K562 (cell line): ENCODE measurements around the gene TRAF5. TPM values are rescaled to one million over a fixed set of nuclear protein-coding genes. Genes with fewer than 3 reads are reported as not detected.

Source experiments
- BMI1 ChIP-seq: fragments of 150-350 bp; IDR thresholded peaks from 2 replicates; pipeline ENCODE4 v1.6.1; 2014; ENCODE audit warnings: low read length
- CBX8 ChIP-seq: fragments of 200-600 bp; sonication (generic); IDR thresholded peaks from 2 replicates; pipeline ENCODE4 v1.6.1; 2012; ENCODE audit warnings: borderline replicate concordance, mixed run types, low read depth, mild to moderate bottlenecking, moderate library complexity, mixed read lengths, low read length, control low read depth, inconsistent platforms; ENCODE audit not compliant: poor library complexity, severe bottlenecking; ENCODE audit errors: extremely low read depth
- ESRRB ChIP-seq: fragments of 250-450 bp; sonication (Bioruptor Pico); IDR thresholded peaks from 2 replicates; pipeline ENCODE4 v1.5.0; 2020; ENCODE audit warnings: mild to moderate bottlenecking, moderate library complexity, borderline replicate concordance
- FOXA1 ChIP-seq: fragments of 450-650 bp; IDR thresholded peaks from 2 replicates; pipeline ENCODE4 v1.6.1; 2016; ENCODE audit warnings: mild to moderate bottlenecking, borderline replicate concordance
- HCFC1 ChIP-seq: IDR thresholded peaks from 2 replicates; pipeline ENCODE4 v1.6.1; 2012; ENCODE audit warnings: low read depth, low read length, improper control_type of control experiment
- HDAC8 ChIP-seq: fragments of 450-650 bp; IDR thresholded peaks from 2 replicates; pipeline ENCODE4 v1.6.1; 2016; ENCODE audit warnings: mild to moderate bottlenecking, missing genetic modification characterization, moderate library complexity, missing compliant biosample characterization
- ILK ChIP-seq: fragments of 450-650 bp; IDR thresholded peaks from 2 replicates; pipeline ENCODE4 v1.6.1; 2016; ENCODE audit warnings: missing genetic modification characterization, low read depth, mild to moderate bottlenecking, missing compliant biosample characterization, moderate library complexity, borderline replicate concordance
- IRF2 ChIP-seq: sonication (generic); formaldehyde crosslinking; IDR thresholded peaks from 2 replicates; pipeline ENCODE4 v1.8.1; 2022; ENCODE audit warnings: mild to moderate bottlenecking, missing genetic modification reagents
- LARP7 ChIP-seq: fragments of 450-650 bp; IDR thresholded peaks from 2 replicates; pipeline ENCODE4 v1.6.1; 2016
- MAFF ChIP-seq: IDR thresholded peaks from 2 replicates; pipeline ENCODE4 v1.6.1; 2012; ENCODE audit warnings: low read length, improper control_type of control experiment
- NCOA2 ChIP-seq, 2 experiments: fragments of 450-650 bp; IDR thresholded peaks; 2 replicates each; pipeline ENCODE4 v1.6.1; 2018; ENCODE audit warnings: mild to moderate bottlenecking in 2 of 2, moderate library complexity in 1 of 2; ENCODE audit not compliant: partially characterized antibody in 2 of 2
- PRPF4 ChIP-seq: fragments of 200-400 bp; formaldehyde crosslinking; IDR thresholded peaks from one replicate; pipeline ENCODE4 v1.6.1; 2017; ENCODE audit warnings: low read length, low read depth, mild to moderate bottlenecking; ENCODE audit not compliant: insufficient read depth, poor library complexity, severe bottlenecking
- SNRNP70 ChIP-seq: fragments of 200-400 bp; formaldehyde crosslinking; optimal IDR thresholded peaks from 2 replicates; pipeline ENCODE3; 2017; ENCODE audit warnings: low read depth, low read length
- ZFP36 ChIP-seq: fragments of 150-350 bp; IDR thresholded peaks from 2 replicates; pipeline ENCODE4 v1.6.1; 2018; ENCODE audit warnings: low read length, low read depth; ENCODE audit not compliant: partially characterized antibody
- ZNF133 ChIP-seq: fragments of 250-450 bp; sonication (Bioruptor Pico); IDR thresholded peaks from 2 replicates; pipeline ENCODE4 v1.4.0; 2020; ENCODE audit warnings: mild to moderate bottlenecking
- ZNF146 ChIP-seq: IDR thresholded peaks from one replicate; pipeline ENCODE4 v1.6.1; 2018; ENCODE audit warnings: missing compliant biosample characterization; ENCODE audit not compliant: unreplicated experiment
- ZNF436 ChIP-seq: fragments of 250-450, 450-650 bp; sonication (Bioruptor Pico); formaldehyde crosslinking; IDR thresholded peaks from 2 replicates; pipeline ENCODE4 v1.7.0; 2020; ENCODE audit warnings: mild to moderate bottlenecking
- ZNF584 ChIP-seq: fragments of 200-800 bp; sonication (Bioruptor generic); IDR thresholded peaks from 2 replicates; pipeline ENCODE4 v1.6.1; 2016; ENCODE audit warnings: low read depth, mild to moderate bottlenecking, missing genetic modification characterization, missing compliant biosample characterization
- ZNF668 ChIP-seq: fragments of 250-450 bp; sonication (Bioruptor Pico); IDR thresholded peaks from 2 replicates; pipeline ENCODE4 v1.8.0; 2022; ENCODE audit warnings: mild to moderate bottlenecking, inconsistent platforms
- polyA plus RNA-seq, 8 experiments: library from polyadenylated mRNA; depleted of rRNA in 4 of 8; stranded (reverse) in 5 of 8; unstranded in 3 of 8; fragments of >200 nt; fragmentation: Nextera tagmentation in 2 of 8; fragmentation: Illumina TruSeq in 1 of 8; extraction: Ambion mirVana in 2 of 8; extraction: Trizol in 1 of 8; gene quantifications; 2 replicates each; pipeline versions ENCODE4 v1.2.1 to v1.2.3, GENCODE V29; 2011 to 2014; ENCODE audit warnings: inconsistent platforms in 1 of 8, missing spikeins in 1 of 8
- total RNA-seq, 7 experiments: library from RNA; depleted of rRNA in 6 of 7; stranded (reverse); fragments of >200 nt in 6 of 7; fragmentation: Illumina TruSeq in 2 of 7; extraction: Trizol in 2 of 7; gene quantifications; 2 replicates each; pipeline versions ENCODE4 v1.2.1 to v1.2.3, GENCODE V29; 2011 to 2021; ENCODE audit warnings: low replicate concordance in 1 of 7
- TF ChIP-seq, protein P1 (sequence below): fragments of 450-650 bp; formaldehyde crosslinking; IDR thresholded peaks from 2 replicates; pipeline ENCODE4 v1.4.0; 2020; ENCODE audit warnings: mild to moderate bottlenecking, moderate library complexity
- TF ChIP-seq, protein P2 (sequence below), 2 experiments: fragments of 450-650 bp in 1 of 2; IDR thresholded peaks; 2 replicates each; pipeline ENCODE4 v1.6.1; 2011 to 2017; ENCODE audit warnings: low read depth in 2 of 2, antibody characterized with exemption in 1 of 2, borderline replicate concordance in 1 of 2, low read length in 1 of 2, mild to moderate bottlenecking in 1 of 2, mixed read lengths in 1 of 2; ENCODE audit not compliant: control insufficient read depth in 1 of 2
- TF ChIP-seq, protein P3 (sequence below): fragments of 250-450 bp; sonication (Bioruptor Pico); IDR thresholded peaks from 2 replicates; pipeline ENCODE4 v1.8.0; 2021; ENCODE audit warnings: moderate library complexity, mild to moderate bottlenecking, inconsistent platforms

TRAF5 gene
- total and polyA plus RNA-seq, 9 of the 15 experiments (the other 6 are each of a cell fraction or from before 2014, with no cell fraction given) = 2.0 to 9.3 (median 5.3) TPM

DNA sequence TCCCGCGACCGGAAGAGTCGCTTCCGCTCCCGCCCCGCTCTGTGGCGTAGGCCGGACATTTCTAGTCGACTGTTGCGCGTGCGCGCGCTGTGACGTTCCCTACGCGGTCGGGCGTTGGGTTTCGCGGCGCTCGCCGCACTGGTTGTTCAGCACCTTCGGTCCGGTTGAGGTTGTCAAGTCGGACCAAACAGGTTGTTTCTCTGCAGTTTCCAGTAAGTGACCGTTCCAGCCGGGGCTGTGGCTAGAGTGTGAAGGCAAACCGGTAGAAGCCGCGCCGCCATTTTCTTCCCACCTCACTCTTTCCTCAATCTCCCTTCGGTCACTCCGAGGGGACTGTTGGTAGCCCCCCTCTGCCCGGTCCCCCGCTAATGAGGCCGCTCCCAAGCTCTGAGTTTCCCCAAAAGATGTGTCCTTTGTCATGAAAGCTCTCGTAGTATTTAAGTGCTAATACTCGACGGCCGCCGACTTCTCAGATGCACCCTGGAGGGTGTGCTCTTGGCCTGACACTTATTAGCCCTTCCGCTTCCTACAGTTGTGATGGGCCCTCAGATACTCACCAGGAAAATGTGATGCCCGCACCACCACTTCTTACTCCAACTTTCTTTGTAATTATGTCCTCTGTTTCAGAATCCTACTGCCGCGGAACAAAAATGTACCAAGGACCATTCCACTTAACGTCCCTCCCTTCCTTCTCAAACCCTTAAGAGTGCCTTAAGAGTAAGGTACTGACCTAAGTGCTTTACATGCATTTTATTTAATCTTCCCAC, 56.3 kb downstream of the TRAF5 start (continued):
- TF ChIP-seq ZNF133 (CRISPR knock-in tag) (no peak), ZNF668 (CRISPR knock-in tag) (no peak; the same call in 1 of the 2 replicates), FOXA1 (no peak), ESRRB (CRISPR knock-in tag) (no peak), BMI1 (no peak), MAFF (no peak), ZFP36 (no peak), ZNF146 (CRISPR knock-in tag) (no peak), HDAC8 (peak; percentile 83; the same call in 1 of the 2 replicates), LARP7 (0 out of 2 replicates have a peak, but pooled peaks have one; percentile 77), PRPF4 (no peak), NCOA2 (IDR thresholded peaks at IDR 0.05; ENCODE audit: partially characterized antibody in 2 of 2) (no peak), ILK (tag) (no peak), ZNF436 (no peak), CBX8 (no peak), IRF2 (CRISPR knock-in tag) (no peak), ZNF584 (peak; percentile 64; the same call in 1 of the 2 replicates), HCFC1 (peak; percentile 59), SNRNP70 (no peak)
- TF ChIP-seq, protein P1, sequence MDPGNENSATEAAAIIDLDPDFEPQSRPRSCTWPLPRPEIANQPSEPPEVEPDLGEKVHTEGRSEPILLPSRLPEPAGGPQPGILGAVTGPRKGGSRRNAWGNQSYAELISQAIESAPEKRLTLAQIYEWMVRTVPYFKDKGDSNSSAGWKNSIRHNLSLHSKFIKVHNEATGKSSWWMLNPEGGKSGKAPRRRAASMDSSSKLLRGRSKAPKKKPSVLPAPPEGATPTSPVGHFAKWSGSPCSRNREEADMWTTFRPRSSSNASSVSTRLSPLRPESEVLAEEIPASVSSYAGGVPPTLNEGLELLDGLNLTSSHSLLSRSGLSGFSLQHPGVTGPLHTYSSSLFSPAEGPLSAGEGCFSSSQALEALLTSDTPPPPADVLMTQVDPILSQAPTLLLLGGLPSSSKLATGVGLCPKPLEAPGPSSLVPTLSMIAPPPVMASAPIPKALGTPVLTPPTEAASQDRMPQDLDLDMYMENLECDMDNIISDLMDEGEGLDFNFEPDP (CRISPR knock-in tag) = no peak
- TF ChIP-seq, protein P2, sequence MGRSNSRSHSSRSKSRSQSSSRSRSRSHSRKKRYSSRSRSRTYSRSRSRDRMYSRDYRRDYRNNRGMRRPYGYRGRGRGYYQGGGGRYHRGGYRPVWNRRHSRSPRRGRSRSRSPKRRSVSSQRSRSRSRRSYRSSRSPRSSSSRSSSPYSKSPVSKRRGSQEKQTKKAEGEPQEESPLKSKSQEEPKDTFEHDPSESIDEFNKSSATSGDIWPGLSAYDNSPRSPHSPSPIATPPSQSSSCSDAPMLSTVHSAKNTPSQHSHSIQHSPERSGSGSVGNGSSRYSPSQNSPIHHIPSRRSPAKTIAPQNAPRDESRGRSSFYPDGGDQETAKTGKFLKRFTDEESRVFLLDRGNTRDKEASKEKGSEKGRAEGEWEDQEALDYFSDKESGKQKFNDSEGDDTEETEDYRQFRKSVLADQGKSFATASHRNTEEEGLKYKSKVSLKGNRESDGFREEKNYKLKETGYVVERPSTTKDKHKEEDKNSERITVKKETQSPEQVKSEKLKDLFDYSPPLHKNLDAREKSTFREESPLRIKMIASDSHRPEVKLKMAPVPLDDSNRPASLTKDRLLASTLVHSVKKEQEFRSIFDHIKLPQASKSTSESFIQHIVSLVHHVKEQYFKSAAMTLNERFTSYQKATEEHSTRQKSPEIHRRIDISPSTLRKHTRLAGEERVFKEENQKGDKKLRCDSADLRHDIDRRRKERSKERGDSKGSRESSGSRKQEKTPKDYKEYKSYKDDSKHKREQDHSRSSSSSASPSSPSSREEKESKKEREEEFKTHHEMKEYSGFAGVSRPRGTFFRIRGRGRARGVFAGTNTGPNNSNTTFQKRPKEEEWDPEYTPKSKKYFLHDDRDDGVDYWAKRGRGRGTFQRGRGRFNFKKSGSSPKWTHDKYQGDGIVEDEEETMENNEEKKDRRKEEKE (IDR thresholded peaks at IDR 0.05; ENCODE audit: borderline replicate concordance in 1 of 2, control insufficient read depth in 1 of 2, low read depth in 2 of 2, low read length in 1 of 2) = no peak
- TF ChIP-seq, protein P3, sequence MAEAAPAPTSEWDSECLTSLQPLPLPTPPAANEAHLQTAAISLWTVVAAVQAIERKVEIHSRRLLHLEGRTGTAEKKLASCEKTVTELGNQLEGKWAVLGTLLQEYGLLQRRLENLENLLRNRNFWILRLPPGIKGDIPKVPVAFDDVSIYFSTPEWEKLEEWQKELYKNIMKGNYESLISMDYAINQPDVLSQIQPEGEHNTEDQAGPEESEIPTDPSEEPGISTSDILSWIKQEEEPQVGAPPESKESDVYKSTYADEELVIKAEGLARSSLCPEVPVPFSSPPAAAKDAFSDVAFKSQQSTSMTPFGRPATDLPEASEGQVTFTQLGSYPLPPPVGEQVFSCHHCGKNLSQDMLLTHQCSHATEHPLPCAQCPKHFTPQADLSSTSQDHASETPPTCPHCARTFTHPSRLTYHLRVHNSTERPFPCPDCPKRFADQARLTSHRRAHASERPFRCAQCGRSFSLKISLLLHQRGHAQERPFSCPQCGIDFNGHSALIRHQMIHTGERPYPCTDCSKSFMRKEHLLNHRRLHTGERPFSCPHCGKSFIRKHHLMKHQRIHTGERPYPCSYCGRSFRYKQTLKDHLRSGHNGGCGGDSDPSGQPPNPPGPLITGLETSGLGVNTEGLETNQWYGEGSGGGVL (CRISPR knock-in tag) = no peak
